ENCODE measurements around the gene HIPK4. TPM values are rescaled to one million over a fixed set of nuclear protein-coding genes. Genes with fewer than 3 reads are reported as not detected.

HIPK4 gene
- polyA plus RNA-seq, 3 donors = 0.09 TPM; not detected in 2

GRCh38 chr19:40417643-40417981 is 27.6 kb upstream of the HIPK4 start:
- Mint-ChIP-seq H3K36me3 (peaks cover 6 to 7% of the 10 kb centered on the region in 2 donors), H3K27me3 (ENCODE audit: low read depth in 3 of 3) (peaks cover 4 to 8% (median 4%) of the 10 kb centered on the region in 3 donors), H3K27ac (peak overlapping the region in 5 of 7 donors; percentile 62 to 77 (median 69)), H3K9me3 (peaks cover 0 to 3% (median 0%) of the 10 kb centered on the region in 7 donors), H3K4me3 (peak overlapping the region in 1 of 2 donors; percentile 80), H3K4me1 (peaks cover 46% of the 10 kb centered on the region)
- intact Hi-C loops (cut with micrococcal nuclease) = no loop called here
- peaks cover 5% of the 10 kb centered on the region in 2 donors for H3K36me3 ChIP-seq (replicated peaks in 1 of 2; ENCODE audit: control insufficient read depth in 1 of 2, insufficient read depth in 2 of 2, low read length in 2 of 2)
- H4K20me1 ChIP-seq (ENCODE audit: insufficient read depth, low read length) = peaks cover 3% of the 10 kb centered on the region
- 75% methylated on average over 4 of the region's 4 CpGs for WGBS (ENCODE audit: insufficient coverage)
- H3K27ac ChIP-seq (ENCODE audit: low read depth in 1 of 2, low read length in 2 of 2) = peak overlapping the region; percentile 21 to 61
- H2AFZ ChIP-seq (ENCODE audit: insufficient read depth, low read depth, low read length, poor library complexity, severe bottlenecking) = peak overlapping the region; percentile 77
- H3K9ac ChIP-seq (ENCODE audit: insufficient read depth, low read length, poor library complexity, severe bottlenecking) = peak overlapping the region; percentile 10
- peaks cover 34 to 50% of the 10 kb centered on the region in 2 donors for H3K4me1 ChIP-seq (ENCODE audit: control insufficient read depth in 1 of 2, insufficient read depth in 2 of 2, low read length in 2 of 2)
- no peak for TF ChIP-seq CTCF (IDR thresholded peaks at IDR 0.05)
- peak overlapping the region in 1 of 3 experiments; percentile 42 for H3K4me3 ChIP-seq (replicated peaks in 1 of 3; ENCODE audit: low read depth in 2 of 3, low read length in 3 of 3)
- peak overlapping the region; percentile 61 for H3K4me2 ChIP-seq (replicated peaks; ENCODE audit: extremely low read depth, low read length, poor library complexity, severe bottlenecking)
- H3K9me3 ChIP-seq (replicated peaks in 1 of 2; ENCODE audit: control insufficient read depth in 1 of 2, insufficient read depth in 1 of 2, low read length in 2 of 2) = no peaks in the 10 kb centered on the region
- no peak for DNase-seq
- H3K79me2 ChIP-seq (ENCODE audit: insufficient read depth, low read length) = peaks cover 11% of the 10 kb centered on the region
- no peaks in the 10 kb centered on the region for H3K27me3 ChIP-seq (ENCODE audit: control insufficient read depth in 2 of 2, insufficient read depth in 2 of 2, low read length in 2 of 2)

- no peaks in the 10 kb centered on the region for H3K27me3 ChIP-seq (ENCODE audit: control insufficient read depth in 2 of 2, insufficient read depth in 2 of 2, low read length in 2 of 2)
- Mint-ChIP-seq H3K36me3 (peaks cover under 1 to 1% of the 10 kb centered on the region in 2 donors), H3K4me1 (peaks cover 46% of the 10 kb centered on the region), H3K27me3 (ENCODE audit: low read depth in 3 of 3) (peaks cover 4 to 8% (median 4%) of the 10 kb centered on the region in 3 donors), H3K4me3 (peak overlapping the region; percentile 50 to 80), H3K27ac (peak overlapping the region; percentile 46 to 82 (median 73)), H3K9me3 (peaks cover 0 to 3% (median 0%) of the 10 kb centered on the region in 7 donors)
- WGBS (ENCODE audit: insufficient coverage) = 8% methylated on average over 12 of the region's 16 CpGs
- peak overlapping the region; percentile 61 for H3K4me2 ChIP-seq (replicated peaks; ENCODE audit: extremely low read depth, low read length, poor library complexity, severe bottlenecking)
- DNase-seq = peak; percentile 26 to 44 (median 34)
- intact Hi-C loops (cut with micrococcal nuclease) = no loop called here
- H4K20me1 ChIP-seq (ENCODE audit: insufficient read depth, low read length) = no peaks in the 10 kb centered on the region
- no peaks in the 10 kb centered on the region for H3K36me3 ChIP-seq (replicated peaks in 1 of 2; ENCODE audit: control insufficient read depth in 1 of 2, insufficient read depth in 2 of 2, low read length in 2 of 2)
- TF ChIP-seq CTCF (IDR thresholded peaks at IDR 0.05) = no peak
- peak overlapping the region in 1 of 3 experiments; percentile 42 for H3K4me3 ChIP-seq (replicated peaks in 1 of 3; ENCODE audit: low read depth in 2 of 3, low read length in 3 of 3)
- H3K4me1 ChIP-seq (ENCODE audit: control insufficient read depth in 1 of 2, insufficient read depth in 2 of 2, low read length in 2 of 2) = peaks cover 34 to 49% of the 10 kb centered on the region in 2 donors
- H3K9me3 ChIP-seq (replicated peaks in 1 of 2; ENCODE audit: control insufficient read depth in 1 of 2, insufficient read depth in 1 of 2, low read length in 2 of 2) = no peaks in the 10 kb centered on the region
- H3K9ac ChIP-seq (ENCODE audit: insufficient read depth, low read length, poor library complexity, severe bottlenecking) = peak overlapping the region; percentile 10
- peaks cover 5% of the 10 kb centered on the region for H3K79me2 ChIP-seq (ENCODE audit: insufficient read depth, low read length)
- H3K27ac ChIP-seq (ENCODE audit: low read depth in 1 of 2, low read length in 2 of 2) = peak overlapping the region; percentile 21 to 61
- H2AFZ ChIP-seq (ENCODE audit: insufficient read depth, low read depth, low read length, poor library complexity, severe bottlenecking) = peak overlapping the region; percentile 77
Observed at GRCh38 chr19:40416918-40417642, 27.1 kb upstream of the HIPK4 start.

Measured in CD14-positive monocyte (primary cell).